RWPE1 (cell line): ENCODE results near the gene GPR148.

ENCODE experiments used
- CTCF ChIA-PET: fragments of 350-600 bp; sonication (Branson Sonifier 250); formaldehyde crosslinking; extraction: SDS; loops from one replicate; lab custom pipeline; 2021; lab: Yijun Ruan, JAX
- POLR2A ChIA-PET: fragments of 400-600 bp; formaldehyde crosslinking; extraction: SDS; loops from one replicate; lab custom pipeline; 2020; ENCODE audit warnings: antibody characterized with exemption; ENCODE audit not compliant: low non-redundant PET; lab: Yijun Ruan, JAX
- DNase-seq: peaks from one replicate; pipeline ENCODE4 v3.0.0; 2012; ENCODE audit warnings: low spot score
- H3K27ac ChIP-seq: fragments of 450-650 bp; 2 replicates; pipeline ENCODE4 v1.5.1; 2017
- CTCF ChIP-seq: fragments of 450-650 bp; conservative IDR thresholded peaks from 2 replicates; pipeline ENCODE4 v1.5.1; 2017; ENCODE audit warnings: low read depth, mild to moderate bottlenecking

The GPR148 gene

GRCh38 chr2:130756874-130757668 lies 28.2 kb downstream of the GPR148 start:
- DNase-seq, result no peak
- CTCF ChIA-PET, result interaction anchor here (0.6 kb wide), 1 partner anchor 377 kb away, joined by 3 read pairs; no protein-coding TSS in a partner anchor
- no peak for TF ChIP-seq CTCF
- no peak overlapping the region for H3K27ac ChIP-seq
- POLR2A ChIA-PET, result no interaction called here

GRCh38 chr2:130759906-130760753 lies 31.3 kb downstream of the GPR148 start:
- peak; percentile 19 for DNase-seq
- CTCF ChIA-PET, result interaction anchor here (0.6 kb wide), 1 partner anchor 14 kb away, joined by 4 read pairs; no protein-coding TSS in a partner anchor
- no peak overlapping the region for H3K27ac ChIP-seq
- TF ChIP-seq CTCF, result no peak
- POLR2A ChIA-PET, result no interaction called here

GRCh38 chr2:130760754-130761751 lies 32.2 kb downstream of the GPR148 start:
- CTCF ChIA-PET, result no interaction called here
- POLR2A ChIA-PET, result no interaction called here
- TF ChIP-seq CTCF, result no peak
- DNase-seq, result no peak
- no peak overlapping the region for H3K27ac ChIP-seq

GRCh38 chr2:130762031-130762909 lies 33.4 kb downstream of the GPR148 start:
- DNase-seq, result no peak
- no peak for TF ChIP-seq CTCF
- ChIA-PET CTCF (no interaction called here), POLR2A (no interaction called here)
- H3K27ac ChIP-seq, result no peak overlapping the region

- TF ChIP-seq CTCF, result no peak
- H3K27ac ChIP-seq, result no peak overlapping the region
- CTCF ChIA-PET, result no interaction called here
- POLR2A ChIA-PET, result no interaction called here
- no peak for DNase-seq
Measured at GRCh38 chr2:130762910-130763385, 34.1 kb downstream of the GPR148 start.
